ENCODE results near the gene RFC3.

Gene RFC3

GRCh38 chr13:33868343-33868994 lies 50.5 kb downstream of the RFC3 start:
- DNase-seq: no peak

- no peak for DNase-seq
Observed at GRCh38 chr13:33869005-33869404, 51.1 kb downstream of the RFC3 start.

GRCh38 chr13:33870046-33870668 lies 52.2 kb downstream of the RFC3 start:
- DNase-seq: no peak

- no peak for DNase-seq
Observed at GRCh38 chr13:33871207-33872004, 53.5 kb downstream of the RFC3 start.

- no peak for DNase-seq
Observed at GRCh38 chr13:33872005-33872351, 54.0 kb downstream of the RFC3 start.

- DNase-seq: no peak
Observed at GRCh38 chr13:33873251-33873908, 55.4 kb downstream of the RFC3 start.

- DNase-seq: no peak
Observed at GRCh38 chr13:33874871-33875270, 56.9 kb downstream of the RFC3 start.

GRCh38 chr13:33875618-33876401 lies 57.9 kb downstream of the RFC3 start:
- no peak for DNase-seq

- no peak for DNase-seq
Observed at GRCh38 chr13:33876716-33877394, 58.9 kb downstream of the RFC3 start.

GRCh38 chr13:33879118-33879517 lies 61.2 kb downstream of the RFC3 start:
- no peak for DNase-seq

- DNase-seq: no peak
Observed at GRCh38 chr13:33882804-33883203, 64.9 kb downstream of the RFC3 start.

GRCh38 chr13:33884531-33885220 lies 66.7 kb downstream of the RFC3 start:
- no peak for DNase-seq
